ENCODE results near the gene HOXB6. TPM values are rescaled to one million over a fixed set of nuclear protein-coding genes. Genes with fewer than 3 reads are reported as not detected.

HOXB6 gene
- polyA plus RNA-seq, 3 donors: not detected

DNA sequence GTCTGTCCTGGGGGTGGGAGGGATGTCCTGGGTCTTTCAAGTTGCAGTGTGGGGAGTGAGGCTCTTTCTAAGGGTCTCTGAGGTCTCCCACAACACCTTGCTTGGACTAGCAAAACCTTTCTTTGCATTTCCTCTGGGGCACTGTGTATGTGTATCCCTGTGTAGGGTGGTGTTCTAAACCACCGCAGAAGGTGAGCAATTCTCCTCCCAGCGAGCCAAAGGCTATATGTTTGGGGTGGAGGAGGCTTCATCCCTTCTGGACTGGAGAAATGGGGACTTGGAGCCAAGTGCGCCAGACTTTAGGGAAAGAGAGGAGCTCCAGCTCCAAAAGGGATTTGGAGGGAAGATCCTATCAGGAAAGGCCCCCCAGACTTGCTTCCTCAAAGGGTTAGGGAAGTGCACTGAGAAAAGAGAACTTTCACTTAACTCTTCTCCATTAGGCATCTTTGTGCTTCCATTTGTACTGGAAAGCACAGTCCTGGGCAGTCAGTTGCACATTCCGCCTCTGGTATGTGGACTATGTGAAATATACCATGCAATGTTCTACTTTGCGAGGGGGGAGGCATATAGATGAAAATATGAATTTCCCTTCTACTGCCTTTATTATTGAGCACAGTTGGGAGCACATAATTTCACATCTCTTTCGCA lies 40.2 kb upstream of the HOXB6 start:
- no peak overlapping the region for H2AFZ ChIP-seq (ENCODE audit: insufficient read depth, low read depth, low read length, poor library complexity, severe bottlenecking)
- no peaks in the 10 kb centered on the region for H3K36me3 ChIP-seq (replicated peaks in 1 of 2; ENCODE audit: control insufficient read depth in 1 of 2, insufficient read depth in 2 of 2, low read length in 2 of 2)
- H3K4me2 ChIP-seq (replicated peaks; ENCODE audit: extremely low read depth, low read length, poor library complexity, severe bottlenecking): no peak overlapping the region
- H3K79me2 ChIP-seq (ENCODE audit: insufficient read depth, low read length): no peaks in the 10 kb centered on the region
- Mint-ChIP-seq H3K27me3 (ENCODE audit: low read depth in 3 of 3) (peaks cover 89 to 97% (median 95%) of the 10 kb centered on the region in 3 donors), H3K4me3 (peak overlapping the region in 1 of 2 donors; percentile 36), H3K9me3 (peaks cover 0 to 30% (median 3%) of the 10 kb centered on the region in 7 donors), H3K36me3 (peaks cover 0 to 4% of the 10 kb centered on the region in 2 donors), H3K27ac (no peak overlapping the region), H3K4me1 (peaks cover 17% of the 10 kb centered on the region)
- H3K9me3 ChIP-seq (replicated peaks in 1 of 2; ENCODE audit: control insufficient read depth in 1 of 2, insufficient read depth in 1 of 2, low read length in 2 of 2): peaks cover 0 to 25% of the 10 kb centered on the region in 2 donors
- DNase-seq: no peak
- no peak overlapping the region for H3K9ac ChIP-seq (ENCODE audit: insufficient read depth, low read length, poor library complexity, severe bottlenecking)
- peaks cover 81 to 93% of the 10 kb centered on the region in 2 donors for H3K27me3 ChIP-seq (ENCODE audit: control insufficient read depth in 2 of 2, insufficient read depth in 2 of 2, low read length in 2 of 2)
- TF ChIP-seq, protein P1, sequence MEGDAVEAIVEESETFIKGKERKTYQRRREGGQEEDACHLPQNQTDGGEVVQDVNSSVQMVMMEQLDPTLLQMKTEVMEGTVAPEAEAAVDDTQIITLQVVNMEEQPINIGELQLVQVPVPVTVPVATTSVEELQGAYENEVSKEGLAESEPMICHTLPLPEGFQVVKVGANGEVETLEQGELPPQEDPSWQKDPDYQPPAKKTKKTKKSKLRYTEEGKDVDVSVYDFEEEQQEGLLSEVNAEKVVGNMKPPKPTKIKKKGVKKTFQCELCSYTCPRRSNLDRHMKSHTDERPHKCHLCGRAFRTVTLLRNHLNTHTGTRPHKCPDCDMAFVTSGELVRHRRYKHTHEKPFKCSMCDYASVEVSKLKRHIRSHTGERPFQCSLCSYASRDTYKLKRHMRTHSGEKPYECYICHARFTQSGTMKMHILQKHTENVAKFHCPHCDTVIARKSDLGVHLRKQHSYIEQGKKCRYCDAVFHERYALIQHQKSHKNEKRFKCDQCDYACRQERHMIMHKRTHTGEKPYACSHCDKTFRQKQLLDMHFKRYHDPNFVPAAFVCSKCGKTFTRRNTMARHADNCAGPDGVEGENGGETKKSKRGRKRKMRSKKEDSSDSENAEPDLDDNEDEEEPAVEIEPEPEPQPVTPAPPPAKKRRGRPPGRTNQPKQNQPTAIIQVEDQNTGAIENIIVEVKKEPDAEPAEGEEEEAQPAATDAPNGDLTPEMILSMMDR (IDR thresholded peaks at IDR 0.05): no peak
- H4K20me1 ChIP-seq (ENCODE audit: insufficient read depth, low read length): no peaks in the 10 kb centered on the region
- 78% methylated on average over 4 of the region's 6 CpGs for whole genome bisulfite sequencing (ENCODE audit: insufficient coverage)
- intact Hi-C loops (cut with micrococcal nuclease): no loop called here
- no peak overlapping the region for H3K27ac ChIP-seq (ENCODE audit: low read depth in 1 of 2, low read length in 2 of 2)
- peaks cover 7 to 18% of the 10 kb centered on the region in 2 donors for H3K4me1 ChIP-seq (ENCODE audit: control insufficient read depth in 1 of 2, insufficient read depth in 2 of 2, low read length in 2 of 2)
- no peak overlapping the region for H3K4me3 ChIP-seq (replicated peaks in 1 of 3; ENCODE audit: low read depth in 2 of 3, low read length in 3 of 3)

DNA sequence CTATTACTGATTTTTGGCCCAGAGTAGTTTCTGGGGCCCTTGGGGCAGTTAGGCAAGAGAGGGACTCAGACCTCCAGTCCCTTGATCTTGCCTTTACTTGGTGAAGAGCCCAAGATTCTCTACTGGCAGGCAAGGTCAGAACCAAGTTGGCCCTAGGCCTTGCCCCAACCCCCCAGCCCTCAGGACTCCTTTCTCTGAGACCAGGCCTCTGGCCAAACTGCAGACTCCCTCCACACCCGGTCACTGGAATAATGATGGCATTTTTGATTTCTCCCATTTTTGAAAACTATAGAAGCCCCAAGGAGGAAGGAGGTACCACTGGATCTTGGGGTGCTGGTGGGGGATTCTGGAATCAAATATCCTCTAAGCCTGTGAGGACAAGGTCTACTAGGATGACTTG lies 39.4 kb upstream of the HOXB6 start:
- peaks cover 84 to 96% of the 10 kb centered on the region in 2 donors for H3K27me3 ChIP-seq (ENCODE audit: control insufficient read depth in 2 of 2, insufficient read depth in 2 of 2, low read length in 2 of 2)
- peak overlapping the region in 1 of 2 donors; percentile 36 for H3K4me3 Mint-ChIP-seq

More for the DNA sequence above, 39.4 kb upstream of the HOXB6 start:
- Mint-ChIP-seq H3K36me3 (peaks cover 0 to 4% of the 10 kb centered on the region in 2 donors), H3K27me3 (ENCODE audit: low read depth in 3 of 3) (peaks cover 90 to 99% (median 95%) of the 10 kb centered on the region in 3 donors), H3K9me3 (peaks cover 0 to 30% (median 3%) of the 10 kb centered on the region in 7 donors), H3K27ac (no peak overlapping the region), H3K4me1 (peaks cover 17% of the 10 kb centered on the region)
- Histone ChIP-seq H3K4me3 (replicated peaks in 1 of 3; ENCODE audit: low read depth in 2 of 3, low read length in 3 of 3) (no peak overlapping the region), H2AFZ (ENCODE audit: insufficient read depth, low read depth, low read length, poor library complexity, severe bottlenecking) (no peak overlapping the region), H3K4me1 (ENCODE audit: control insufficient read depth in 1 of 2, insufficient read depth in 2 of 2, low read length in 2 of 2) (peaks cover 7 to 18% of the 10 kb centered on the region in 2 donors), H3K4me2 (replicated peaks; ENCODE audit: extremely low read depth, low read length, poor library complexity, severe bottlenecking) (no peak overlapping the region), H3K36me3 (replicated peaks in 1 of 2; ENCODE audit: control insufficient read depth in 1 of 2, insufficient read depth in 2 of 2, low read length in 2 of 2) (no peaks in the 10 kb centered on the region), H3K79me2 (ENCODE audit: insufficient read depth, low read length) (no peaks in the 10 kb centered on the region), H4K20me1 (ENCODE audit: insufficient read depth, low read length) (no peaks in the 10 kb centered on the region), H3K9ac (ENCODE audit: insufficient read depth, low read length, poor library complexity, severe bottlenecking) (no peak overlapping the region), H3K27ac (ENCODE audit: low read depth in 1 of 2, low read length in 2 of 2) (no peak overlapping the region), H3K9me3 (replicated peaks in 1 of 2; ENCODE audit: control insufficient read depth in 1 of 2, insufficient read depth in 1 of 2, low read length in 2 of 2) (peaks cover 0 to 25% of the 10 kb centered on the region in 2 donors)
- no peak for DNase-seq
- TF ChIP-seq, protein P1 (IDR thresholded peaks at IDR 0.05): no peak
- intact Hi-C loops (cut with micrococcal nuclease): no loop called here
- whole genome bisulfite sequencing (ENCODE audit: insufficient coverage): no CpG with 5 or more reads among the region's 1 CpG

All from CD14-positive monocyte (primary cell).